Measurements from ENCODE around the gene OR13J1. TPM values are rescaled to one million over a fixed set of nuclear protein-coding genes. Genes with fewer than 3 reads are reported as not detected.

OR13J1 gene
- total RNA-seq, 2 experiments from 2014 or later, result not detected

DNA sequence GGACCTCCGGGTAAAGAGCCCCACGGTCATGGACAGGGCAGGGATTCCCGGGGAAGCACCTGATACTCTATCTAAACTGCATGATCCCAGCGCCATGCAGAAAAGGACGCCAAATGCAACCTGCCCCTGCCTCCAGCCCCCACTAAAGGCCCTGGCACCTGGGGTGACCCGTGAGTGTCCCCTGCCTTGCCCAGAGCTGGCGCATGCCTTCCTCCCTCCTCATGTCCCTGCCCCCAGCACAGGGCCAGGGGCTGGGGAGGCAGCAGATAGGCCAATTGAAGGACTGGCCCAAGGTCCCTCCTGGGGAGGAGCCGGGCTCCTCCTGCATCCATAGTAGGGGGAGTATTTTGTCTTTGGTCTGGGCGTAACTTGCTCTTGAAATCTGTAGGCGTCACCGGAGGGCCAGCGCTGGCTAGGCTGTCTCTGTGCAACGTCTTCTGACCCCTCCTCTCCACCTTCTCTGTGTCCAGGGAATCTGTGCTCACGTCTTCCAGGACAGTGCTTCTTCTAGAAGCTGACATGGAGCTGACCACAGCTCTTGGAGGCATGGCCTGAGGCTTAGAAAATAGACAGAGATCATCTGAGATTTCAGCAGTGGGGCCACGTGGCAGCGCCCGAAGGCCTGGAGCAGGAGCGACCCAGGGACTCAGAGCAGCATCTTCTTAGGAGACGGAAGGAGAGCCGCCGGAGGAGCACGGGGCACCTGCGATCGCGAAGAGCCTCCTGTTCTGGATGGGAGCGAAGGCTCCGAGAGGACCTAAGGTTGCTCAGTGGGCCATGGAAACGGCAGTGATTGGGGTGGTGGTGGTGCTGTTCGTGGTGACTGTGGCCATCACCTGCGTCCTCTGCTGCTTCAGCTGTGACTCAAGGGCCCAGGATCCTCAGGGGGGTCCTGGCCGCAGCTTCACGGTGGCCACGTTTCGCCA lies 39.7 kb upstream of the OR13J1 start:
- Mint-ChIP-seq H3K4me1 (ENCODE audit: low read depth) (peaks cover 54% of the 10 kb centered on the region), H3K9me3 (no peaks in the 10 kb centered on the region), H3K27me3 (no peaks in the 10 kb centered on the region), H3K4me3 (no peak overlapping the region), H3K27ac (no peak overlapping the region), H3K36me3 (no peaks in the 10 kb centered on the region)
- DNase-seq, result no peak
- ChIA-PET CTCF (interaction anchor here (1.0 to 3.3 kb wide), 6 partner anchors 10 to 120 kb away, joined by 3 to 25 read pairs (median 4); no protein-coding TSS in a partner anchor), POLR2A (no interaction called here)
- intact Hi-C loops (cut with micrococcal nuclease), result no loop called here

- CTCF ChIA-PET, result interaction anchor here (3.3 kb wide), 1 partner anchor 36 kb away, joined by 25 read pairs; no protein-coding TSS in a partner anchor
These were observed 39.1 kb upstream of the OR13J1 start, which contains the start of gene SPAAR for GRCh38 chr9:35909274-35909673. Gene SPAAR, plus strand, starts transcription at chr9:35909490. Its CDS starts 974 bp downstream, at chr9:35910464.

GRCh38 chr9:35908504-35909125 lies 38.4 kb upstream of the OR13J1 start:
- intact Hi-C loops (cut with micrococcal nuclease), result no loop called here
- no peaks in the 10 kb centered on the region for H3K27me3 Mint-ChIP-seq
- no peak for DNase-seq
- H3K27ac Mint-ChIP-seq, result no peak overlapping the region
- H3K4me3 Mint-ChIP-seq, result no peak overlapping the region
- no peaks in the 10 kb centered on the region for H3K9me3 Mint-ChIP-seq
- ChIA-PET POLR2A (no interaction called here), CTCF (interaction anchor here (0.6 to 1.0 kb wide), 2 partner anchors 12 to 32 kb away, joined by 3 read pairs; no protein-coding TSS in a partner anchor)
- no peaks in the 10 kb centered on the region for H3K36me3 Mint-ChIP-seq
- H3K4me1 Mint-ChIP-seq (ENCODE audit: low read depth), result peaks cover 57% of the 10 kb centered on the region

More at GRCh38 chr9:35909274-35909673, 39.1 kb upstream of the OR13J1 start, which contains the start of gene SPAAR:
- Mint-ChIP-seq H3K27me3 (no peaks in the 10 kb centered on the region), H3K27ac (no peak within 1 kb of the TSS), H3K36me3 (no peaks in the 10 kb centered on the region), H3K4me3 (no peak within 1 kb of the TSS), H3K4me1 (ENCODE audit: low read depth) (peaks cover 54% of the 10 kb centered on the region), H3K9me3 (no peaks in the 10 kb centered on the region)
- POLR2A ChIA-PET, result no interaction called here
- DNase-seq, result no peak
- intact Hi-C loops (cut with micrococcal nuclease), result no loop called here

DNA sequence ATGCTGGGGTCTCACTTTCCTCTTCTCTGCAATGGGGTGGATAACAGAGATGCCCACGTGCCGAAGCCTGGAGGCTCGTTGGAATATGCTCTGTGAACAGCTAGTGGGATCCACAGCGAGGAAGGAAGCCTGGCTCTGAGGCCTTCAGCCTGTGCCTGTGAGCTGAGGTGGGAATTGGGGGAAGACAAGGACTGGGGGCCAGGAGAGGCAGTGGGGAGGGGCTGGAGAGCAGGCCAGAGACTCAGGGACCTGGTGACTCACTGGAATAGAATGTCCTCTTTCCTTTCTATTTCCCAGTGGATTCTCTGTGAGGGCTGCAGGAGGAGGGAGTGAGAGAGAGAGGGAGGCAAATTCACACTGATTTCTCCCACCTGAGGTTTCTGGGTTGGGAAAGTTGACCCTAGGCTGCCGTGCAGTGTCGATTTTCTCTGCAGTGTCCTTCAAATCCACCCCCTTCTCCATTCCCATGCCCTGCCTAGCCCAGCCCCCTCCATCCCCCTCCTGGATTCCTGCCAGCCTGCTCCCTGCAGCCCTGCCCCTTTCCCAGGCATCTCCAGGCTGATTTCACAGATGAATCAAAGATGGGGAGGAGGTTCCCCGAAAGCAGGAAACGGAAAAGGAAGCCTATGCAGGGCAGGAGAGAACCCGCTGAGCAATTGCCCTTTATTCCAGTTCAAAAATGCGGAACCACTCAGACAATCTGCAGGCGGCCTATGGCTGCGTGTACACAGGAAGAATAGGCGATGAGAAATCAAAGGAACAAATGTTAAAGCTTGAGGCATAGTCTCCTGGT lies 37.7 kb upstream of the OR13J1 start:
- no peak for DNase-seq
- Mint-ChIP-seq H3K36me3 (no peaks in the 10 kb centered on the region), H3K4me1 (ENCODE audit: low read depth) (peaks cover 61% of the 10 kb centered on the region), H3K27ac (no peak overlapping the region), H3K27me3 (peaks cover under 1% of the 10 kb centered on the region), H3K9me3 (no peaks in the 10 kb centered on the region), H3K4me3 (no peak overlapping the region)
- CTCF ChIA-PET, result interaction anchor here (0.6 to 1.2 kb wide), 4 partner anchors 13 to 47 kb away, joined by 3 to 7 read pairs (median 3); no protein-coding TSS in a partner anchor
- intact Hi-C loops (cut with micrococcal nuclease), result no loop called here
- POLR2A ChIA-PET, result no interaction called here

- intact Hi-C loops (cut with micrococcal nuclease), result no loop called here
- CTCF ChIA-PET, result interaction anchor here (0.6 to 1.2 kb wide), 3 partner anchors 33 to 48 kb away, joined by 3 to 7 read pairs (median 3); no protein-coding TSS in a partner anchor
- Mint-ChIP-seq H3K9me3 (no peaks in the 10 kb centered on the region), H3K4me1 (ENCODE audit: low read depth) (peaks cover 63% of the 10 kb centered on the region), H3K4me3 (no peak overlapping the region), H3K27ac (no peak overlapping the region), H3K27me3 (peaks cover 2% of the 10 kb centered on the region), H3K36me3 (no peaks in the 10 kb centered on the region)
- DNase-seq, result no peak
- POLR2A ChIA-PET, result no interaction called here
These were observed 36.9 kb upstream of the OR13J1 start for GRCh38 chr9:35906923-35907699.

DNA sequence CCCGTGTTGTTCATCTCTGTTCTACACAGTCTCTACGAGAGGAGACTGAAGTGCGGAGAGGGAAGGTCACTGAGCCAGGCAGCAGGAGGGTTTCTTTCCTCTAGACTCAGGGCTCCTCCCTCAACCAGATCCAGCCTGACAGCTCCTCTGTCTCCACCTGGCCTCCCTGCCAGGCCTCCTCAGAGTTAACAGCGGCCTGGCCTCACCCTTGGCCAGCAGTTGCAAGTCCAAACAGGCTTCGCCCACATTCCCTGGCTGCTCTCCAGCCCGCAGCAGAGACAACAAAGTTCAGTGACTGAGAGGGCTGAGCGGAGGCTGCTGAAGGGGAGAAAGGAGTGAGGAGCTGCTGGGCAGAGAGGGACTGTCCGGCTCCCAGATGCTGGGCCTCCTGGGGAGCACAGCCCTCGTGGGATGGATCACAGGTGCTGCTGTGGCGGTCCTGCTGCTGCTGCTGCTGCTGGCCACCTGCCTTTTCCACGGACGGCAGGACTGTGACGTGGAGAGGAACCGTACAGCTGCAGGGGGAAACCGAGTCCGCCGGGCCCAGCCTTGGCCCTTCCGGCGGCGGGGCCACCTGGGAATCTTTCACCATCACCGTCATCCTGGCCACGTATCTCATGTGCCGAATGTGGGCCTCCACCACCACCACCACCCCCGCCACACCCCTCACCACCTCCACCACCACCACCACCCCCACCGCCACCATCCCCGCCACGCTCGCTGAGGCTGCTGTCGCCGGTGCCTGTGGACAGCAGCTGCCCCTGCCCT lies 35.9 kb upstream of the OR13J1 start, which contains the start of gene HRCT1:
TSS of gene HRCT1 (plus strand) at position 291 of the 768 bp plus-strand sequence. CDS start at position 377, 86 bp downstream.
- Mint-ChIP-seq H3K4me1 (ENCODE audit: low read depth) (peaks cover 54% of the 10 kb centered on the region), H3K27me3 (peaks cover 2% of the 10 kb centered on the region), H3K36me3 (no peaks in the 10 kb centered on the region), H3K9me3 (no peaks in the 10 kb centered on the region), H3K4me3 (no peak within 1 kb of the TSS), H3K27ac (no peak within 1 kb of the TSS)
- DNase-seq, result no peak
- intact Hi-C loops (cut with micrococcal nuclease), result no loop called here
- POLR2A ChIA-PET, result no interaction called here
- CTCF ChIA-PET, result interaction anchor here (0.8 to 4.7 kb wide), 4 partner anchors 14 to 118 kb away, joined by 4 to 55 read pairs (median 10); no protein-coding TSS in a partner anchor

DNA sequence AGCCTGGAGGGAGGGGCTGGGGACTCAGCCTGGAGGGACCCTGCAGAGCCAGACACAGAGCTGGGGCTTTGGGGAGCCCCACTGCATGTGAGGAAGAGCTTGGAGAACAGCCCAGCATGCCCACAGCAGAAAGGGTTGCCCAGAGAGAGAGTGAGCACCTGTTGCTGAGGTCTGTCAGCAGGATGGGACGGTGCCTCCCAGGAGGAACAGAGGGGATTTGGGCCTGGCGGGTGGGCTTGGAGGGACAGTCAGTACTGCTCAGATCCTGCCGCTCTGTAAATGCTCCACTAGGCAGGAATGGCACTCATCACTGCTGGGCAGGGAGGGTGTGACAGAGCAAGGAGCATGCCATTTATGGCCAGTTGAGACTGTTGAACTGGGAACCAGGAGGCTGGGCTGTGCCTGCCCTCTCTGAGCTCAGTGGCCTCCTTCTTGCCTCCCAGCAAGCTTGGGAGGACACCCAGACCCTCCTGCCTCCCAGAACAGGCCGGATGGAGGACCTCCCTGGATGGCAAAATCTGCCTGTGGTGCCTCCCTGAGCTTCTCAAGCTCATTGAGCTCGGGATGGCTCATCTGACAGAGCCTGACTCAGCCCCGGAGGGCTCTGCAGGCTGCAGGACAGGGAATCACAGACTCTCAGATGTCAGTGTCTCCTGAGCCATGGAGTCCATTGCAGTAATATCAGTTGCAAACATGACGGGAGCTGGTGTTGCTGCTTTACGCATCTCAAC lies 35.0 kb upstream of the OR13J1 start:
- H3K27ac Mint-ChIP-seq, result no peak overlapping the region

DNA sequence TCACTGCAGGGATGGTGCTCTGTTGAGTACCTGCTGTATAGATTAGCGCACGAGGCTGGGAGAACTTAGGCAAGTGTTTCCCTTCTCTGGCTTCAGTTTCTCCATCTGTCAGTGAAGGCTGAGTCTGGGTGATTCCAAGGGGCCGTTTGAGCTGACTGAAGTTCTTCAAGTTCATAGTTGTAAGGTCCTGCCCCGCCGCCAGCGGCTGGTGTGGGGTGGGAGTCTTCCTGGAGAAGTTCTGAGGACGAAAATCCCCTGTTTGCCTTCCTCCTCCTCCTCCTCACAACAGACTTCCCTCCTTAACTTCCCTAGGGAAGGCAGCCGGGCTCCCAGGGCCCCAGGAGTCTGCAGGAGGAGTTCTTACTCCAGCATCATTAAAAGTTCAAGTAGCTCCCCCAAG lies 34.1 kb upstream of the OR13J1 start:
- no peak overlapping the region for H3K27ac Mint-ChIP-seq
- no peaks in the 10 kb centered on the region for H3K9me3 Mint-ChIP-seq
- ChIA-PET POLR2A (no interaction called here), CTCF (interaction anchor here (0.9 to 4.7 kb wide), 5 partner anchors 13 to 120 kb away, joined by 4 to 55 read pairs (median 14); no protein-coding TSS in a partner anchor)
- no peak overlapping the region for H3K4me3 Mint-ChIP-seq
- no peaks in the 10 kb centered on the region for H3K36me3 Mint-ChIP-seq
- peaks cover 4% of the 10 kb centered on the region for H3K27me3 Mint-ChIP-seq
- peaks cover 38% of the 10 kb centered on the region for H3K4me1 Mint-ChIP-seq (ENCODE audit: low read depth)
- no peak for DNase-seq
- intact Hi-C loops (cut with micrococcal nuclease), result no loop called here

More for the DNA sequence above, 35.0 kb upstream of the OR13J1 start:
- DNase-seq, result no peak
- POLR2A ChIA-PET, result no interaction called here
- Mint-ChIP-seq H3K27me3 (peaks cover 4% of the 10 kb centered on the region), H3K4me3 (no peak overlapping the region), H3K4me1 (ENCODE audit: low read depth) (peaks cover 45% of the 10 kb centered on the region), H3K9me3 (no peaks in the 10 kb centered on the region), H3K36me3 (no peaks in the 10 kb centered on the region)
- CTCF ChIA-PET, result interaction anchor here (0.8 to 4.7 kb wide), 6 partner anchors 14 to 119 kb away, joined by 4 to 55 read pairs (median 10); no protein-coding TSS in a partner anchor
- intact Hi-C loops (cut with micrococcal nuclease), result no loop called here

DNA sequence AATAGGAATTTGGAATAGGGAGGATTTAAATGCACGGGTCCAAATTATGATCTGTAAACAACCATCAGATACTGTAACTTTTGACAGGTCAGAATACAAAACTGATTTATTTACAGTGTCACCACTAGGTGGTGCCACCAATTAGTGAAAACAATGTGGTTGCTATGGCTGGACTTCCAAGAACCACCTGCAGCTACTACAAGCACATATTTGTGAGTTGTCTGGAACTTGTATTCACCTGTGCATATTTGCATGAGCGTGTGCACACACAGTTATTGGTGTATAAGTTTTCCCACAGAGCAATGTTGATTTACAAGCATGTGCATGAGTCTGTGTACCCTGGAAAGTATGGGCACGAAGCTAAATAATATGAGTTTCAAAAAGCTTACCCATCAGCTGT lies 32.8 kb upstream of the OR13J1 start:
- CTCF ChIA-PET, result interaction anchor here (0.6 to 4.7 kb wide), 25 partner anchors 9 to 140 kb away, joined by 3 to 101 read pairs (median 6); partner anchors contain the start of genes FAM221B, OR2S2 and TMEM8B
- Mint-ChIP-seq H3K36me3 (no peaks in the 10 kb centered on the region), H3K4me3 (no peak overlapping the region), H3K4me1 (ENCODE audit: low read depth) (peaks cover 25% of the 10 kb centered on the region), H3K27ac (no peak overlapping the region), H3K9me3 (no peaks in the 10 kb centered on the region), H3K27me3 (peaks cover 4% of the 10 kb centered on the region)
- intact Hi-C loops (cut with micrococcal nuclease), result loop anchor here (1.0 to 2.0 kb wide), 2 partner anchors 42 to 120 kb away; no protein-coding TSS in a partner anchor
- POLR2A ChIA-PET, result no interaction called here
- peak; percentile 31 for DNase-seq

GRCh38 chr9:35899021-35899420 lies 28.8 kb upstream of the OR13J1 start:
- Mint-ChIP-seq H3K36me3 (no peaks in the 10 kb centered on the region), H3K4me3 (no peak overlapping the region), H3K27me3 (peaks cover 9% of the 10 kb centered on the region), H3K9me3 (no peaks in the 10 kb centered on the region), H3K27ac (no peak overlapping the region), H3K4me1 (ENCODE audit: low read depth) (peaks cover 9% of the 10 kb centered on the region)
- POLR2A ChIA-PET, result no interaction called here
- no peak for DNase-seq
- CTCF ChIA-PET, result interaction anchor here (0.9 to 2.5 kb wide), 4 partner anchors 12 to 109 kb away, joined by 3 to 13 read pairs (median 7); no protein-coding TSS in a partner anchor
- intact Hi-C loops (cut with micrococcal nuclease), result no loop called here

All from activated CD4-positive, alpha-beta memory T cell treated with anti-CD3 and anti-CD28 coated beads for 36 hours (primary cell).